H1 (cell line): ENCODE data around the gene ALDH5A1. TPM values are rescaled to one million over a fixed set of nuclear protein-coding genes. Genes with fewer than 3 reads are reported as not detected.

Experiments used
- ATF2 ChIP-seq: IDR thresholded peaks from 2 replicates; pipeline ENCODE4 v1.6.1; 2012; ENCODE audit warnings: low read length, inconsistent platforms
- CHD1 ChIP-seq: IDR thresholded peaks from 2 replicates; pipeline ENCODE4 v1.6.1; 2012; ENCODE audit warnings: low read depth, low read length, improper control_type of control experiment
- CHD2 ChIP-seq: IDR thresholded peaks from 2 replicates; pipeline ENCODE4 v1.6.1; 2012; ENCODE audit warnings: low read length, improper control_type of control experiment
- JUN ChIP-seq: IDR thresholded peaks from 2 replicates; pipeline ENCODE4 v1.6.1; 2011; ENCODE audit warnings: low read depth, mild to moderate bottlenecking, improper control_type of control experiment, low read length
- NRF1 ChIP-seq: IDR thresholded peaks from 2 replicates; pipeline ENCODE4 v1.6.1; 2011; ENCODE audit warnings: mild to moderate bottlenecking, low read depth, low read length, improper control_type of control experiment
- PHF8 ChIP-seq: fragments of 200-600 bp; sonication (generic); conservative IDR thresholded peaks from 2 replicates; pipeline ENCODE4 v1.7.1; 2012; ENCODE audit warnings: low read depth, mild to moderate bottlenecking, inconsistent platforms, low read length, moderate library complexity
- polyA plus RNA-seq, 7 experiments: library from polyadenylated mRNA; depleted of rRNA in 3 of 7; stranded (reverse) in 5 of 7; unstranded in 2 of 7; fragments of >200 nt in 5 of 7; fragments of 200-250 nt in 2 of 7; gene quantifications; 1 replicate in 5 of 7; 2 replicates in 1 of 7; 4 replicates in 1 of 7; pipeline versions ENCODE4 v1.2.1 to v1.2.3, GENCODE V29; 2011 to 2013; ENCODE audit warnings: missing spikeins in 2 of 7, mixed read lengths in 2 of 7
- total RNA-seq: library from RNA; stranded (reverse); fragmentation: NEBNext Ultra II Directional; extraction: Animal tissue kit (Norgen Biotek cat#: 25700); gene quantifications from 2 replicates; pipeline ENCODE4 v1.2.1, GENCODE V29; 2021

ALDH5A1 gene
- total and polyA plus RNA-seq, 2 of the 8 experiments (the other 6 are each of a cell fraction or from before 2014, with no cell fraction given), result 1.5 to 2.4 TPM

- TF ChIP-seq PHF8 (no peak), JUN (no peak), CHD1 (no peak), CHD2 (no peak), NRF1 (no peak), ATF2 (no peak)
Observed at GRCh38 chr6:24478903-24479302, 15.9 kb upstream of the ALDH5A1 start (continued).
